ENCODE measurements around the gene EIF2B2.

GRCh38 chr14:75022655-75023054 is 19.9 kb downstream of the EIF2B2 start:
- no peak for TF ChIP-seq CTCF (IDR thresholded peaks at IDR 0.05)
- TF ChIP-seq POLR2A (IDR thresholded peaks at IDR 0.05): no peak
